ENCODE measurements around the gene CCNL1.

DNA sequence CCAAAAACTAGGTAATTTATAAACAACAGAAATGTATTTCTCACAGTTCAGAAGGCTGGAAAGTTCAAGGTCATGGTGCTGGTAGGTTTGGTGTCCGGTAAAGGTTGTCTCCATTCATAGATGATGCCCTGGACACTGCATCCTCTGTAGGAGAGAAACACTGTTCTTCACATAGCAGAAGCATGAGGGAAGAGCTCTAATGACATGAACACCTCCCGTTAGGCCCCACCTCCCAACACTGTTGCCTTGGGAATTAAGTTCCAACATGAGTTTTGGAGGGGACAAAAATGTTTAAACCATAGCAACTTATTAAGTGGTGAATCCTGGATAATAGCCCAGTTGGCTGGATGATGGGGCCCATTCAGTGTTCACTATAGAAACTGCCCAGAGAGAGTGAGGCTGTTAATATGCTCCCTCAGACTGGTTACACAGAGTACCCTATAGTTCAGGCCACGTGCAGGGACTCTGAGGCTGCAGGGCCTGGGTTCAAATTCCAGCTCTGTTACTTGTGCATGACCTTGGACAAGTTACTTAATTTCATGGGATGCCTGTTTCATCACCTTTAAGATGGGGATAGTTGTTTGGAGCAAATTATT, 37.0 kb downstream of the CCNL1 start:
- TF ChIP-seq, protein P1, sequence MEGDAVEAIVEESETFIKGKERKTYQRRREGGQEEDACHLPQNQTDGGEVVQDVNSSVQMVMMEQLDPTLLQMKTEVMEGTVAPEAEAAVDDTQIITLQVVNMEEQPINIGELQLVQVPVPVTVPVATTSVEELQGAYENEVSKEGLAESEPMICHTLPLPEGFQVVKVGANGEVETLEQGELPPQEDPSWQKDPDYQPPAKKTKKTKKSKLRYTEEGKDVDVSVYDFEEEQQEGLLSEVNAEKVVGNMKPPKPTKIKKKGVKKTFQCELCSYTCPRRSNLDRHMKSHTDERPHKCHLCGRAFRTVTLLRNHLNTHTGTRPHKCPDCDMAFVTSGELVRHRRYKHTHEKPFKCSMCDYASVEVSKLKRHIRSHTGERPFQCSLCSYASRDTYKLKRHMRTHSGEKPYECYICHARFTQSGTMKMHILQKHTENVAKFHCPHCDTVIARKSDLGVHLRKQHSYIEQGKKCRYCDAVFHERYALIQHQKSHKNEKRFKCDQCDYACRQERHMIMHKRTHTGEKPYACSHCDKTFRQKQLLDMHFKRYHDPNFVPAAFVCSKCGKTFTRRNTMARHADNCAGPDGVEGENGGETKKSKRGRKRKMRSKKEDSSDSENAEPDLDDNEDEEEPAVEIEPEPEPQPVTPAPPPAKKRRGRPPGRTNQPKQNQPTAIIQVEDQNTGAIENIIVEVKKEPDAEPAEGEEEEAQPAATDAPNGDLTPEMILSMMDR (IDR thresholded peaks at IDR 0.05): no peak
- TF ChIP-seq POLR2AphosphoS5 (IDR thresholded peaks at IDR 0.05): no peak
- TF ChIP-seq POLR2A (IDR thresholded peaks at IDR 0.05): no peak

Data from upper lobe of left lung (tissue), 4 donors.